OCI-M1 (cell line): ENCODE measurements around the gene TFG.
"Not testable (repeated sequence)": the region's sequence is repeated elsewhere in the genome, so short reads cannot be mapped to it uniquely, and the experiment has no call there.

ENCODE experiments used
- DNase-seq: peaks from one replicate; lab custom pipeline; 2025; lab: John Stamatoyannopoulos, UW

TFG gene

DNA sequence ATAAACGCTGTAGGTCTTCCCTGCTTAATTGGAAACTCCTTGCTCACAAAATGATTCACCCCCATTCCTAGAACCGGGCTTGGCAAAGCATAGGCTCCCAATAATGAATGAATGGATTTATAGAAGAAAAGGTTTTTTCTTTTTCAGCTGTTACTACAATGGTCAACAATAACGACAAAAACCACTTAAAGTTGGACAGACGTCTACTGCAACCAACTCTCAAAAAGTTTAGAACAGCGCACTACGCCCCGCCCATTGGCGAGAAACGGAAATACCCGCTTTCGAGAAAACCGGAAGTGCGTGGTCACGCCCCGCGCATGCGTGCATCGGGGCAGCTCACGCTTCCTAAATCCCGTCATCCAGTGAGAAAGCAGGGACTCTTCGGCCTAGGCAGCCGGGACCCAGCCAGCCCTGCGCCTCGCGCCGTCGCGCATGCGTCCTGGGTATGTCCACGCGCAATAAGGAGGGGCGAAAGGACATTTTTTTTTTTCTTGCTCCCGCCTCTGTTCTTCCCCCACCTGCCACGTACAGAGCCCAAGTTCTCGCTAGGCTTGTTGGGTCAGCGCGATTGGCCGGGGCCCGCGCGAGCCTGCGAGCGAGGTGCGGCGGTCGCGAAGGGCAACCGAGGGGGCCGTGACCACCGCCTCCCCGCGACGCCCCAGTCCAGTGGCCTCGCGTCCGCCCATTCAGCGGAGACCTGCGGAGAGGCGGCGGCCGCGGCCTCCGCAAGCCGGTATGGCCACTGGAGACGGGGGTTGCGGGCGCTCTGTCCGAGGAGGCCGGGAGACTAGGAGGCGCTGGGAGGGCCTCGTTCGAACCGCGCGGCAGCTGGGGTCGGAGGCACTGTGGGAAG, at the start of gene TFG:
TFG (plus strand) TSS at position 506 of the 853 bp plus-strand sequence. CDS start 4,192 bp downstream, outside the sequence.
- peak; percentile 99 for DNase-seq

DNA sequence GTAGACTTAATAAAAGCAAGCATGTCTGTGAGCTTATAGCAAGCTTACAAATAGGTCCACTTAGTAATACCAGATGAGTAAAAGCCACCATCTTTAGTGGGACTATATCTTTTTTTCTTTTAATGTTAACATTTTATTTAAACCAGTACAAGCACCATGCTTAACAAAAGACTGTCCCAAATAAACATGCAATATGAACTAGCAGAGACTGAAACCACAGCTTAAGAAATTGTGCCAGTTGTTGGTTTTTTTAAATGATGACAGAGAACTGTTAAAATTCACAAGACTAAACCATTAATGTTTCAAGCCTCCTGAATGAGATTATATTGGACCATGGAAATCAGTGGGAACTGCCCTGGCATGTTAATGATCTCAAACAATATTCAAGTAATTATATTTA, 48.0 kb upstream of the TFG start:
- DNase-seq: not testable (repeated sequence)

DNA sequence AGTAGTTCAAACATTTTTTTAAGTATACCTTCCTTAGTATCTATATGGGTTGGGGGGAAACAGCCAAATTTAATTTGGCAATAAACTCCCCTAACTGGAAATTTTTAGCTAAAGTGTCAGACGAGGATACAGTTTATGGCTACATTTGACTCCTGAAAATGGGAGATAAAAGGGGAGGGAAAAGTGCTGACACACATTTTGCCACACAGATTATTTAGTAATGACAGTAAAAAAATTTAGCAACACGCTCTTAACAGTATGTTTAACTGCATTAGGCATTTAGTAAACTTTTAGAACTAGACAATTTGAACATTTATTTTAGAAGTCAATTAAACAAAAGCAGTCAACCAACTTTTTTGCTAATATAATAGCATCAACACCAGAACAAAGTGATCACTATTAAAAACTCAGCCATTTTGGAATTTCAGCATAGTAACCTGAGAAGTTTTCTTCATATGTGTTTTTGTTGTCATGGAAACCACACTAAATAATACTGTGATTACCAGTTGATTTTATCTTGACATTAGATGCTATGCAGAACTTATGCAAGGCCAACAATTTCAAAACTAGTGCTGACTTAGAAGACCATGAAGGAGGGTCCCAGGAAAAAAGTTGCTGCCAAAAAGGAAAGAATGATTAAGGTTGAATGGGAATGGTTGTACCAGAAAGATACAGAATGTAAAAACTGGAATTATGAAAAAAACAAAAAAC, 47.0 kb upstream of the TFG start:
- DNase-seq: peak; percentile 21

DNA sequence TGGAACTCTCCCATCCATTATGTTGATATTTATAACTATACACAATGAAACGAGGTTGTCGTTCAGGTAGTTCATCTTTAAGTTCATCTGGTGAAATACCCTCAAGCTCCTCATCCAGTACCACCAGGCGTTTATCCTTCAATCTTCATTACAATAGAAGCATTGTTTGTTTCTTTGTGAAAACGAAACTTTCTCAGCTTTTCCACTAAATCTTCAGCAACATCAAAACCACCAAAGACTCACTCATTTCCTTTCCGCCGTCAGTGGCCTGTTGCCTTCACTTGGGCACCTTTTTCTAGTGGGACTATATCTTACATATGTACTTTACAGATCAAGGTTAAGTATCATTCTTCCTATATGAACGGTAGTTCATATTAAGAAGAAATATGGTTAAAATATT, 44.1 kb upstream of the TFG start:
- peak; percentile 50 for DNase-seq

DNA sequence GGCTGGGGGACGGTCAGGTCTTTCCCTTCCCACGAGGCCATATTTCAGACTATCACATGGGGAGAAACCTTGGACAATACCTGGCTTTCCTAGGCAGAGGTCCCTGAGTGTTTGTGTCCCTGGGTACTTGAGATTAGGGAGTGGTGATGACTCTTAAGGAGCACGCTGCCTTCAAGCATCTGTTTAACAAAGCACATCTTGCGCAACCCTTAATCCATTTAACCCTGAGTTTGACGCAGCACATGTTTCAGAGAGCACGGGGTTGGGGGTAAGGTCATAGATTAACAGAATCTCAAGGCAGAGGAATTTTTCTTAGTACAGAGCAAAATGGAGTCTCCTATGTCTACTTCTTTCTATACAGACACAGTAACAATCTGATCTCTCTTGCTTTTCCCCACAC, 42.6 kb upstream of the TFG start:
- peak; percentile 31 for DNase-seq

DNA sequence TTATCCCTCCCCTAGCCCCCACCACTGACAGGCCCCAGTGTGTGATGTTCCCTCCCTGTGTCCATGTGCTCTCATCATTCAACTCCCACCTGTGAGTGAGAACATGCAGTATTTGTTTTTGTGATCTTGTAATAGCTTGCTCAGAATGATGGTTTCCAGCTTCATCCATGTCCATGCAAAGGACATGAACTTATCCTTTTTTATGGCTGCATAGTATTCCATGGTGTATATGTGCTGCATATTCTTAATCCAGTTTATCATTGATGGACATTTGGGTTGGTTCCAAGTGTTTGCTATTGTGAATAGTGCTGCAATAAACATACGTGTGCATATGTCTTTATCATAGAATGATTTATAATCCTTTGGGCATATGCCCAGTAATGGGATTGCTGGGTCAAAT, 42.0 kb upstream of the TFG start:
- DNase-seq: not testable (repeated sequence)

DNA sequence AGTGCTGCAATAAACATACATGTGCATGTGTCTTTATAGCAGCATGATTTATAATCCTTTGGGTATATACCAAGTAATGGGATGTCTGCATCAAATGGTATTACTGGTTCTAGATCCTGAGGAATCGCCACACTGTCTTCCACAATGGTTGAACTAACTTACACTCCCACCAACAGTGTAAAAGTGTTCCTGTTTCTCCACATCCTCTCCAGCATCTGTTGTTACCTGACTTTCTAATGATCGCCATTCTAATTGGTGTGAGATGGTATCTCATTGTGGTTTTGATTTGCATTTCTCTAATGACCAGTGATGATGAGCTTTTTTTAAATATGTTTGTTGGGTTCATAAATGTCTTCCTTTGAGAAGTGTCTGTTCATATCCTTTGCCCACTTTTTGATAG, 38.3 kb upstream of the TFG start:
- DNase-seq: not testable (repeated sequence)

DNA sequence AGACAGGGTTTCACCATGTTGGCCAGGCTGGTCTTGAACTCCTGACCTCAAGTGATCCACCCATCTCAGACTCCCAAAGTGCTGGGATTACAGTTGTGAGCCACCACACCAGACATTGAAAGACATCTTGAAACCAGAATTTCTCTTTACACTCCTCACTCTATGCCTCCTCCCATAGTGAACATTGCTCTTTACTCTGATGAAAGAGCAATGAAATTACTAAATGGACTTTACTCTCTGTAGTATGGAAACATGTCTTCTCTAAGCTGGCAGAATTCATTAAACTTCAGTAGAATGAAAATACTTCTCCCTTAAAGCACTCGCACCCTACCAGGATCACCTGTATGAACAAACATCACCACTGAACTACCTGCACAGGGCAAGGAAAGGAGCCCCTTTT, 27.8 kb upstream of the TFG start:
- no peak for DNase-seq

DNA sequence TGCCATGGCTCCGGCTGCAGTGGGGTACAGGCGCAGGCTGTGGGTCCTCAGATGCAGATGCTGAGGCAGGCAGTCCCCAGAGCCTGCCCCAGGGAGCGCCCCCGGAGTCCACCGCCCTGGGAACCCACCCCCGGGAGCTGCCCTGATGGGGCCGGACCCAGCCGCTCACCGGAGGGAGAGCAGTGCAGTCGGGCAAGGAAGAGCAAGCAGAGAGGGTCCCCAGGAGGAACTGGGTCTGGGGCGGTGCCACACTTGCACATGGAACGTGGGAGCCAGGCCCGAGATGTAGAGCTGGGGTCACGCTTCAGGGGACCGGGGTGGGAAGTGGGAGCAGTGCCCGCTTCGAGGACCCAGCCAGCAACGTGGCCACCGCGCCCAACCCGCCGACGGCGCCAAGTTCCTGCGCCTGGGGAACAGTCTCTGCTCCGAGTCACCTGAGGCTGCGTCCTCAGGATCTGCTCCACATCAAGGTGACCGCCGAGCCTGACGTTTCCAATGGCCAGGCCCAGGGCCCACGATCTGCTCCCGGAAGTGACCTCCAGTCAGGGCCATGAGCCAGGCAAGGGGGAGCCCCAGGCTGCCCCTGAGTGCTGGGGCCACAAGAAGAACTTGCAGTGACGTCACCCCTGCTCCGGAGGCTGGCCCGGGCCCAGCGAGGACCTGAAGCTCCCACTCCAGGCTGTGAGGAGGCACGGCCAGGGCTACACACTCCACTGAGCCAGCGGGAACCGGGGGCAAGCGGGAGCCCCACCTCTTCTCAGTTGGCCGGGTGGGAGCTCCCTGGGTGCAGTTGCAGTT, 27.0 kb upstream of the TFG start:
- DNase-seq: no peak

DNA sequence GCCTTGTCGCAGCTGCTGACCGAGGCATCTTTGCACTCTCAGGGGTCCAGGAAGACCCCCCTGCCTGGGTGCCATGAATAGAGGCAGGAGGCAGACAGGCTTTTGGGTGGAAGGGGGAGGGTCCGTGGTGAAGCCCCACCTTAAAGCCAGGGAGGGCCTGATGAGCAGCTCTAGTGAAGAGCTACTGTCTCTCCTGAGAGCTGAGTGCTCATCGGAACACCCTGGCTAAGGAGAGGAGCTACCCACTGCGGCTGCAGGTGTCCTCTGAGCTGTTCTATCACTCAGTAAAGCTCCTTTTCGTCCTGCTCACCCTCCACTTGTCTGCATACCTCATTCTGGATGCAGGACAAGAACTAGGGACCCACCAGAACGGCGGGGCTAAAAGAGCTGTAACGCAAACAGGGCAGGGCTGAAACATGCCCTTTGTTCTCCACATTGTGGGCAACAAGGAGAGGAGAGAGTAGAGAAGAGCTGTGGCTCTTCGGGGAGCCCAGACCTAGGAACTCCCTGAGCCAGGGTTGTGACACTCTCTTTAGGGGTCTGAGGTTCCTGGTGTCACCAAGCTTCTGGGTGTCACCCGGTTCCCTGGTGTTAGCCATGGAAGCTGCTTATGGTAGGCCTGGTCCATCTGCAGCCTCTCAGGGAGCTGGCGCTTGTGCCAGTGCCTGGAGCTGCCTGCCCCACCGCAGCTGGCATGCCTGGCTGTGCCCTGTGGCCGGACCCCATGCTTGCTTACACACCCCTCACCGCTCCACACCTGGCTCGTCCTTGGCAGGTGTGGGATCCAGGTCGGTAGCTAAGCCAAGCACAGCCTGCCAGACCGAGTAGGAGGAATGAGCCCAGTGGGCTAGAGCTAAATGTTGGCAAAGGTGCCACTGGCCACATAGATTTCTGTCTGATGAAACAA, 26.2 kb upstream of the TFG start:
- no peak for DNase-seq

DNA sequence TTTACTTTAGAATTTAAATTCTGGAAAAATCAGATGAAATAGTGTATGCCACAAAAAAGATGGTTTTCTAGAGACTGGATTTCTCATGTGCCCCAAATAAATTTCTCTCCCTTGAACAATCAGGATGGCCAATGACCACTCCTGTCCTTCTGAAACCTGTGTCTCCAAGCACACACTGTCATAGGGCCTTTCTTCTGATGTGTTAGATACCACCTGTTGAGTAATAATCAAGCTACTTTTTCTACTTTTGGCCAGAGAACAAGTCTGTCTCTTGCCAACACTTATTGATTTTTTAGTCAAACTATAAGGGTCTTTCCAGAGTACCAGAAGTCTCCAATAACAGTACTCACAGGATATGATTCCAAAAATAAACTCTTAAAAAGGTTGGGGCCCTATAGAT, 16.1 kb upstream of the TFG start:
- no peak for DNase-seq

DNA sequence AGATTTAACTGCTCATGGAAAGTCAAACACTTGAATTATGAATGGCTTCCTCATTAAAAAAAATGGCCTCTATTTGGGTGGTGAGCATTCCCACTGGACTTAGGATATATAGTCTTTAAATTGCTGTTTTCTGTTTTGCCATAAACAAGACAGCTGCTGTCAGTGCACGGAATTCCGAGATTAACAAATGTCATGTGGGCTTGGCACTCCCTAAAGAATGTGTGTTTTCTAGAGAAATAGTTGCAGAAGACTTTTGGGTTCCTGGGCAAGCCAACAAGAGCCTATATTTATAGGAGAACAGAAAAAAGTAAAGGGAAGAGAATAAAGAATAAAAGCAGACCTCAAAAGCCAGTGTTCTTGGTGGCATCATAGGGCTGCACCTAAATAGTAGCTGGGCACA, 13.6 kb upstream of the TFG start:
- DNase-seq: no peak

DNA sequence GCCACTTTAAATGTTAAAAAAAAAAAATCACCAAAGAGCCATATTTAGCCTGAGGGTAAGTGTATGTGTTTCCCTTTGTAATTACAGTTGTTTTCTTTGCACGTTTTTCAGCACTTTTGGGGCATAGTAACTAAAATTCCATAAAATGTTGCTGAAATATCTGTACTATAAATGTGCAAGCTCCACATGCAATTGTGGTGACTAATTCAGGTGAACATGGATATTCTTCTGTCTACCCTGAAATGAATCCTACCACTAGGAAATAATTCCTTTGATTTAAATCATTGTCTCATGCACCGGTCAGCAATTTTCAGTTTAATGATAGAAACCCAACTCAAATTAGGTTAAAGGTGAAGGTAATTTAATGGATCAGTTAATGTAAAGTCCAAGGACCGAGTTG, 13.1 kb upstream of the TFG start:
- DNase-seq: no peak

DNA sequence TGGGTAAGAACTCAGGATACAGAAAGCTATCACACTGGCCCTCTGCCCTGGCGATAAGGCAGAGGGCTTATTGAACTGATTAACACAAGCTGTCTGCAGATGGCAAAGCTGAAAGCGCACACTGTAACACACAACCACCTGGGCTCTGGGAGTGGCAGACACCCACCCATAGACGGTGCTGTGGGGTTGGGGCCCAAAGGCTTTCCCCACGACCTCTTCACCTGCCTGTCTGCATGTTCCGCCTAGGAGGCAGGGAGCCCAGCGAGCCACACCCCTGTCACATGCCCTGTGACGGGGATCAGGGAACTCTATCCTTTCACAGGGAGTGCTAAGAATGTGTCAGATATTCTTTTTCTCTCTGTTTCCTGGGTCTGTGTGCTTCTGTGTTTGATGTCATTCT, 12.1 kb upstream of the TFG start:
- DNase-seq: no peak

DNA sequence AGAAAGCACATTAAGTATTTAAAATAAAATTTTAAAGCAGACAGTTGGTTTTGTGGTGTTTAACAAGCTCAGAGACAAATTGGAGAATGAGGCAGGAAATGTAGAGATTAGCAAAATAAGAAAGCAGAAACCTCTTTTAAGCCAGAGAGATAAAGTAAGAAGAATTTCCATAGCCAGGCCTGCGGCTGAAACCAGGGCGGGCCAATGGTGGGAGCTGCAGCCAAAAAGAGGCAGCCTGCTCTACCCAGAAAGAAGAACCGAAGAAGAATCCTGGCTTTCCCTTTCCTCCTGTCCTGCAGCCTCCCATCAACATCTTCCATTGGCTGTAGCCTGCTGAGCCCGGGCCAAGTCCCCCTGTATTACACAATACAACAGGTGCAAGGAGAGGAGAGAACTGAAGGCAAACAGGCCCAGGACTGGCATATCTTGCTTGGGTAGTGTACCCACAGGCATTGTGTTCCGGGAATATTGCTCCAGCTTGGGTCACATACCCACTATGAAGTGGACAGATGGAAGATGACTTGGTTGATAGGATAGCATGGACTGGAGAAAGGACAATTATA, 11.5 kb upstream of the TFG start:
- DNase-seq: no peak

DNA sequence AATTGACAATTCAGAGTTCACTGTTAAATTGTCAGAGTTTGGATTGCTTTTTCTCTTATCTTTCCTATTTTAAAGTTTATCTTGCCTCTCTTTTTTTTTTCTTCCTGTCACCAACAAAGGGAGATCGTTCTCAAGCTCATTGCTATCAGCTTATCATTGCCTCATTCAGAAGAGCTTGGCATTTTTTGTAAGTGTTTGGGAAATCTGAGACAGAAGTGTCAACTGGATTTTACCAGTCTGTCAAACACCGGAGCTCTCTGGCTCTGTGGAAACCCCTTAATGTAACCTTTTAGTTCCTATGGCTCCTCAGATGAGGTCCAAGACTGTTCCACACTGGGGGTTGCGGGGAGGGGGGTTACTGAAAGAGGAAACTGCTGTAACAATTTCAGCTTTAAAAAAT, 10.6 kb upstream of the TFG start:
- DNase-seq: peak; percentile 34

DNA sequence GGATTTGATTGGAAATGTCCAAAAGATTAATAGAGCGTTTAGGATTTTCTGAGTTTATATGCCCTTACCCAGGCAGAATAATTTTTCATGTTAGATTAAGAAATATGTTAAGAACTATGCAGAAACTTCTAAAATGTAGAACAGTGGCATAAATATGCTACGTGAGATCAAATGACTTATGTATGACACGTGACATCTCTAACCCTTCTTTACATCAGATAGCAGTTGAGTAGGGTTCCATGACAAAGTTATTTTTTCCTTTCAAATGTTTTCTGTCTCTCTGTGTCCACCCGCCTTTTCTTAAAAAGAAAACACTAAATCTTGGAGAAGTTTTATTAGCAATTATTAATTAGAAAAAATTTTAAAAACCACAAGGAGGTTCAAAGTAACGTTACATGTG, 8.6 kb upstream of the TFG start:
- DNase-seq: no peak

DNA sequence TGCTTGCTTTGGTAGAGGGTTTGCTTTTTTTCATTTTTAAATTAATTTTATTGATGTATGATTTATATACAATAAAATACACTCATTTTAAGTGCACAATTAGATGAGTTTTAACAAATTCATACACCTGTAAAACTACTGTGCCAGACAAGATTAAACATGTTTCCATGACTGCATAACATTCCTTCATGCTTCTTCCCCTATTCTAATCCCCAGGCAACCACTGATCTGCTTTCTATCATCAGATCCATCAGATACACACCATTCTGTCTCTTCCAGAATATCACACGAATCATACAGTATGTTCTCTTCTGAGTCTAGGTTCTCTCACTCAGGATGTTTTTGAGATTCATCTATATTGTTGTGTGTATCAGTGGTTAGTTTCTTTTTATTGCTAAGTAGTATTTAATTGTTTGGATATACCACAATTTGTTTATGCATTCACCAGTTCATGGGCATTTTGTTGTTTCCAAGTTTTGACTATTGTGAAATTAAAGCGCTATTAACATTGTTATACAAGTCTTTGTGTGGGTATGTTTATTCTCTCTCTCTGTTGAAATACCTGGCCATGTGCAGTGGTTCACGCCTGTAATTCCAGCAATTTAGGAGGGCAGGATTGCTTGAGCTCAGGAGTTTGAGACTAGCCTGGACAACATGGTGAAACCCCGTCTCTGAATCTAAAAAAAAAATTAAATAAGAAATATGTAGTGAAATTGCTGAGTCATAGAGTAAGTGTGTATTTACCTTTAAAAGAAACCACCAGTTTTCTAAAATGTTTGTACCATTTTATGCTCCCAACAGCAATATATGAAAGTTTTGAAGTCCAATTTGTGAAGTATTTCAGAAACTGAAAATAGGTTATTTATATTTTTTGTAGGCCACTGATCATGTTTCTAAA, 7.0 kb upstream of the TFG start:
- no peak for DNase-seq

DNA sequence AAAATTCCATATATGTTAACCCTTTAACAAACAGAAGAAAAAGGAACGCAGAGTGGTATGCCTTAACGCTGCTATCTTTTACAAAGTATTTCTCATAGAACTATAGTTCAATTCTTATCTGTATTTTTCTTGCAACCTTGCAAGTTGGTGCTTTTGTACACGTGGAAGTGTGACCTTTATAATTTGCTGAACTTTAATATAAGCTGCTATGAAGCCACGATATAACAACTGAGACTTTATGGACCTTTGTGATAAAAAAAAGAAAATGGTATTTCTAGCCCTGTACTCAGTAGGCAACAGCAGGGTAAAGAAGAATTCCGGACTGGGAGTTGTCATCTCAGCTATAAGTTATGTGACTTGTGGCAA, 6.3 kb upstream of the TFG start:
- DNase-seq: no peak

DNA sequence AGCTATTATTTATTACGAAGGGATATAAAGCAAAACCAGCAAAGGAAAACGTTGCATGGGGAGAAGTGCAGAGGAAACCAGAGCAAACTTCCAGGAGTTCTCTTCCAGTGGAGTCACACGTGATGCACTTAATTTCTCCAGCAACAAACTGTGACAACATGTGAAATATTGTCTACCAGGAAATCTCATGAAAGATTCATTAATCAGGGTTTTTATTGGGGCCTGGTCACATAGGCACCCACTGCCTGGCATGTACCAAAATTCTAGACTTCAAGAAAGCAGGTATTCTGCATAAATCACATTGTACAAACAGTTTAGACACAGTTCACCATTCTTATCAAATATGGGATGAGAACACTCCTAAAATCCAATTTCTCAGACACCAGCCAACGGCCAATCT, 5.4 kb upstream of the TFG start:
- no peak for DNase-seq
